OCI-LY7 (cell line): ENCODE results near the gene CLSTN1. TPM values are rescaled to one million over a fixed set of nuclear protein-coding genes. Genes with fewer than 3 reads are reported as not detected.
"Not testable (repeated sequence)": the region's sequence is repeated elsewhere in the genome, so short reads cannot be mapped to it uniquely, and the experiment has no call there.

Experiments
- BruUV-seq: library from RNA; stranded (reverse); fragments of 400-500 nt; replicated peaks from 2 replicates; lab custom pipeline; 2021; lab: Mats Ljungman, UMichigan
- CTCF ChIA-PET: fragments of 300-600 bp; sonication (Branson Sonifier 250); formaldehyde crosslinking; loops from one replicate; lab custom pipeline; 2022; ENCODE audit warnings: antibody characterized with exemption; ENCODE audit not compliant: unreplicated experiment; lab: Charles Lee
- POLR2A ChIA-PET: fragments of 300-600 bp; sonication (Branson Sonifier 250); formaldehyde crosslinking; loops from one replicate; lab custom pipeline; 2022; ENCODE audit warnings: antibody characterized with exemption; lab: Charles Lee
- DNase-seq: peaks from one replicate; pipeline ENCODE4 v3.0.0-alpha.2; 2015; ENCODE audit warnings: low spot score
- H2AFZ ChIP-seq: fragments of 200-600 bp; sonication (generic), shearing (Covaris generic); 2 replicates; pipeline ENCODE4 v1.6.1; 2014; ENCODE audit warnings: mild to moderate bottlenecking, antibody characterized with exemption, low read length, moderate library complexity
- H3K27ac ChIP-seq: fragments of 200-600 bp; sonication (generic); 2 replicates; pipeline ENCODE4 v1.5.1; 2014; ENCODE audit warnings: mixed run types, low read depth, mild to moderate bottlenecking, moderate library complexity, low read length, inconsistent platforms; ENCODE audit not compliant: poor library complexity, severe bottlenecking
- H3K36me3 ChIP-seq: fragments of 200-600 bp; sonication (generic); 2 replicates; pipeline ENCODE4 v1.6.1; 2014; ENCODE audit warnings: mild to moderate bottlenecking, antibody characterized with exemption, low read length, moderate library complexity, mixed read lengths; ENCODE audit not compliant: insufficient read depth
- H3K4me1 ChIP-seq: fragments of 200-600 bp; sonication (generic); 2 replicates; pipeline ENCODE4 v1.5.1; 2014; ENCODE audit warnings: mild to moderate bottlenecking, low read length; ENCODE audit not compliant: insufficient read depth, poor library complexity, severe bottlenecking
- H3K4me2 ChIP-seq: fragments of 200-600 bp; sonication (generic); 2 replicates; pipeline ENCODE4 v1.6.1; 2014; ENCODE audit warnings: mild to moderate bottlenecking, low read length
- H3K4me3 ChIP-seq: fragments of 200-600 bp; sonication (generic); 2 replicates; pipeline ENCODE4 v1.5.1; 2014; ENCODE audit warnings: mild to moderate bottlenecking, low read depth, low read length; ENCODE audit not compliant: poor library complexity, severe bottlenecking
- H3K79me2 ChIP-seq: fragments of 200-600 bp; sonication (generic); 2 replicates; pipeline ENCODE4 v1.6.1; 2016; ENCODE audit warnings: low read depth, mild to moderate bottlenecking, low read length, moderate library complexity, mixed read lengths; ENCODE audit not compliant: insufficient read depth
- H3K9me2 ChIP-seq: fragments of 200-600 bp; sonication (generic); 2 replicates; pipeline ENCODE4 v1.6.1; 2016; ENCODE audit warnings: mild to moderate bottlenecking, low read length, mixed read lengths; ENCODE audit not compliant: insufficient read depth
- H3K9me3 ChIP-seq: fragments of 200-600 bp; sonication (generic); 2 replicates; pipeline ENCODE4 v1.6.1; 2014; ENCODE audit warnings: mild to moderate bottlenecking, mixed run types, low read length, mixed read lengths
- H4K20me1 ChIP-seq: fragments of 200-600 bp; sonication (generic); 2 replicates; pipeline ENCODE4 v1.6.1; 2014; ENCODE audit warnings: mild to moderate bottlenecking, antibody characterized with exemption, low read length, moderate library complexity, mixed read lengths; ENCODE audit not compliant: insufficient read depth
- EZH2phosphoT487 ChIP-seq: fragments of 200-600 bp; sonication (generic); IDR thresholded peaks from 2 replicates; pipeline ENCODE4 v1.6.1; 2018; ENCODE audit warnings: low read depth, borderline replicate concordance, mild to moderate bottlenecking, mixed run types, antibody characterized with exemption, low read length, moderate library complexity, mixed read lengths
- intact Hi-C: fragments of 100-400 bp; cut with micrococcal nuclease; formaldehyde crosslinking; loops from one replicate; pipeline ENCODE4 v1.10.0; 2022; ENCODE audit not compliant: unreplicated experiment
- total RNA-seq, 2 experiments: library from RNA; depleted of rRNA in 1 of 2; stranded (reverse); fragments of >200 nt in 1 of 2; shearing (Covaris generic) in 1 of 2; gene quantifications; 2 replicates each; pipeline ENCODE4 v1.2.3, GENCODE V29; 2014 to 2022
- TF ChIP-seq, protein P1 (sequence below): fragments of 200-600 bp; sonication (generic); conservative IDR thresholded peaks from 2 replicates; pipeline ENCODE4 v1.5.1; 2014; ENCODE audit warnings: mild to moderate bottlenecking, antibody characterized with exemption, low read length, moderate library complexity, mixed read lengths

The CLSTN1 gene
- total RNA-seq, 2 experiments from 2014 or later: 58.6 to 124 TPM

DNA sequence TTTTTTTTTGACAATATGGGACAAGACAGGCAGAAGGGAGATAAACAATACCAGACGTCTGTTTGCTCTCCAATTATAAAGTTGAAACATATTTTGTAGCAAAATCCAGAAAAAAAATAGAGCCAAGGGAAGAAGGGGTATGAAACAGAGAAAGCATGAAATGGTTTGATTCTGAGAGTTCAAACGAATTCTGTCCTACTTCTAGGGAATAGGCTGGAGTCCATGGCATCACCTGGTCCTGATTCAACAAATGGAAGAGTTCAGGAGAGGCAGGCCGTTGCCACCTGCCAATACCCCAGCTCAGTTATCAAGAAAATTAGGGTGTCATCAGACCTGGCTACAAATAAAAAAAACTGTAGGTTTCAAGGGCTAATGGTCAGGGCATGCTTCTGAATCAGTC lies 71.8 kb downstream of the CLSTN1 start:
- peaks cover 79% of the 10 kb centered on the region for H3K36me3 ChIP-seq
- H3K79me2 ChIP-seq: peaks cover 4% of the 10 kb centered on the region; the same call in 1 of the 2 replicates
- no peak overlapping the region for H3K4me3 ChIP-seq
- no peak overlapping the region for H3K27ac ChIP-seq
- no peaks in the 10 kb centered on the region for H4K20me1 ChIP-seq
- no peak for DNase-seq
- intact Hi-C loops: no loop called here
- H3K4me2 ChIP-seq: no peak overlapping the region
- H3K9me3 ChIP-seq: no peaks in the 10 kb centered on the region
- H2AFZ ChIP-seq: no peak overlapping the region
- CTCF ChIA-PET: no interaction called here
- H3K9me2 ChIP-seq: no peaks in the 10 kb centered on the region
- no peaks in the 10 kb centered on the region for H3K4me1 ChIP-seq
- BruUV-seq: no TSS peak
- TF ChIP-seq EZH2phosphoT487: no peak
- TF ChIP-seq, protein P1, sequence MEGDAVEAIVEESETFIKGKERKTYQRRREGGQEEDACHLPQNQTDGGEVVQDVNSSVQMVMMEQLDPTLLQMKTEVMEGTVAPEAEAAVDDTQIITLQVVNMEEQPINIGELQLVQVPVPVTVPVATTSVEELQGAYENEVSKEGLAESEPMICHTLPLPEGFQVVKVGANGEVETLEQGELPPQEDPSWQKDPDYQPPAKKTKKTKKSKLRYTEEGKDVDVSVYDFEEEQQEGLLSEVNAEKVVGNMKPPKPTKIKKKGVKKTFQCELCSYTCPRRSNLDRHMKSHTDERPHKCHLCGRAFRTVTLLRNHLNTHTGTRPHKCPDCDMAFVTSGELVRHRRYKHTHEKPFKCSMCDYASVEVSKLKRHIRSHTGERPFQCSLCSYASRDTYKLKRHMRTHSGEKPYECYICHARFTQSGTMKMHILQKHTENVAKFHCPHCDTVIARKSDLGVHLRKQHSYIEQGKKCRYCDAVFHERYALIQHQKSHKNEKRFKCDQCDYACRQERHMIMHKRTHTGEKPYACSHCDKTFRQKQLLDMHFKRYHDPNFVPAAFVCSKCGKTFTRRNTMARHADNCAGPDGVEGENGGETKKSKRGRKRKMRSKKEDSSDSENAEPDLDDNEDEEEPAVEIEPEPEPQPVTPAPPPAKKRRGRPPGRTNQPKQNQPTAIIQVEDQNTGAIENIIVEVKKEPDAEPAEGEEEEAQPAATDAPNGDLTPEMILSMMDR: no peak
- POLR2A ChIA-PET: interaction anchor here (1.1 kb wide), 1 partner anchor 30 kb away, joined by 3 read pairs; no protein-coding TSS in a partner anchor

DNA sequence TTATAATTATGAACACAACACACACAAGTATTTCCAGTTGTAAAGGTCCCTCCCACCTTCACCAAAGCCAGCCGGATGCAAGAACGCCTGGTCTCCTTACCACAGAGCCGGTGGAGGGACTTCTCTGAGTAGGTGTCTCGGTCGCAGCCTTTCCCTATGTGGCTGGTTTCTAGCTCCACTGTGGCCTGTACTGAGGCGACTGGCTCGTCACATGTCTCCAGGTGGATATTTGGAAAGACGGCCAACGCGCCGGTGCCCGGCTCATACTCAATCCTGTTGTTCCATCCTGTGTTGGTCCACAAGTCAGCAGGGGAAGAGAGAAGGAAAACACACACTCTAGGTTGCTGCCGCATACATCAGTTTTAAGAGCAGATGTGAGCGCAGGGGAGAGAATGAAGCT lies 74.4 kb downstream of the CLSTN1 start:
- H3K4me2 ChIP-seq: no peak overlapping the region
- CTCF ChIA-PET: no interaction called here
- BruUV-seq: TSS peak; percentile 26

DNA sequence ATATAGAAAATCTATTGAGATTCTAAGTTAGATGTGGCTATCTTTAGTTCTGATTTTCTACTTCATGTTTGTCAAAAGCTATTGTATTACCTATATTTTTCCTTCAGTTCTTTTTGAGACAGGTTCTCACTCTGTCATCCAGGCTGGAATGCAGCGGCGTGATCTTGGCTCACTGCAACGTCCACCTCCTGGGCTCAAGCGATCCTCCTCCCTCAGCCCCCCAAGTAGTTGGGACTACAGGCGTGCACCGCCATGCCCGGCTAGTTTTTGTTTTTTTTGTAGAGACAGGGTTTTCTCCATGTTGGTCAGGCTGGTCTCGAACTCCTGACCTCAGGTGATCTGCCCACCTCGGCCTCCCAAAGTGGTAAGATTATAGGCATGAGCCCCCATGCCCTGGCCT lies 75.4 kb downstream of the CLSTN1 start:
- H3K9me3 ChIP-seq, POLR2A ChIA-PET, H3K79me2 ChIP-seq, H4K20me1 ChIP-seq, H3K4me3 ChIP-seq, H3K27ac ChIP-seq, CTCF ChIA-PET, H2AFZ ChIP-seq, H3K4me1 ChIP-seq, DNase-seq, H3K9me2 ChIP-seq, H3K4me2 ChIP-seq, intact Hi-C loops, BruUV-seq: not testable (repeated sequence)
- peaks cover 94% of the 10 kb centered on the region for H3K36me3 ChIP-seq

More for the DNA sequence above, 74.4 kb downstream of the CLSTN1 start:
- Histone ChIP-seq H3K36me3 (peaks cover 93% of the 10 kb centered on the region), H3K4me1 (no peaks in the 10 kb centered on the region), H4K20me1 (no peaks in the 10 kb centered on the region), H3K9me2 (no peaks in the 10 kb centered on the region), H3K9me3 (no peaks in the 10 kb centered on the region), H3K79me2 (no peaks in the 10 kb centered on the region), H2AFZ (no peak overlapping the region), H3K4me3 (no peak overlapping the region), H3K27ac (no peak overlapping the region)
- intact Hi-C loops: no loop called here
- POLR2A ChIA-PET: no interaction called here
- TF ChIP-seq EZH2phosphoT487: no peak
- TF ChIP-seq, protein P1: no peak
- DNase-seq: no peak
